Vagina (tissue), 2 donors: ENCODE results near the gene ABCC1. TPM values are rescaled to one million over a fixed set of nuclear protein-coding genes. Genes with fewer than 3 reads are reported as not detected.

Experiments used
- DNase-seq, 2 donors: peaks; one replicate each; pipeline ENCODE4 v3.0.0-alpha.2; 2017; ENCODE audit errors: extremely low spot score in 2 of 2
- H3K27ac ChIP-seq: fragments of 200-600 bp; sonication (generic); one replicate; pipeline ENCODE4 v1.5.1; 2019
- H3K27me3 ChIP-seq: fragments of 200-600 bp; sonication (generic); one replicate; pipeline ENCODE4 v1.5.1; 2019
- H3K36me3 ChIP-seq, 2 donors: fragments of 200-600 bp; sonication (generic); one replicate each; pipeline ENCODE4 v1.5.1; 2017 to 2019
- H3K4me1 ChIP-seq: fragments of 200-600 bp; sonication (generic); one replicate; pipeline ENCODE4 v1.5.1; 2019
- H3K4me3 ChIP-seq, 2 donors: fragments of 200-600 bp; sonication (generic); 1 replicate in 1 of 2; 2 replicates in 1 of 2; pipeline ENCODE4 v1.5.1; 2016 to 2019
- H3K9me3 ChIP-seq: fragments of 200-600 bp; sonication (generic); one replicate; pipeline ENCODE4 v1.5.1; 2019
- CTCF ChIP-seq, 3 experiments: fragments of 450-650 bp in 2 of 3; fragments of 200-600 bp in 1 of 3; sonication (generic) in 1 of 3; IDR thresholded peaks; one replicate each; pipeline ENCODE4 v1.5.1; 2017 to 2019; ENCODE audit warnings: antibody characterized with exemption in 3 of 3, mild to moderate bottlenecking in 2 of 3, moderate library complexity in 2 of 3
- POLR2A ChIP-seq, 2 donors: fragments of 450-650 bp; IDR thresholded peaks; one replicate each; pipeline ENCODE4 v1.6.1; 2017; ENCODE audit warnings: antibody characterized with exemption in 2 of 2, mild to moderate bottlenecking in 2 of 2, moderate library complexity in 2 of 2
- POLR2AphosphoS5 ChIP-seq, 2 donors: sonication (generic); formaldehyde crosslinking; IDR thresholded peaks; one replicate each; pipeline ENCODE4 v1.9.0; 2017; ENCODE audit warnings: antibody characterized with exemption in 2 of 2, mild to moderate bottlenecking in 2 of 2, low read depth in 1 of 2; ENCODE audit not compliant: insufficient read depth in 1 of 2
- intact Hi-C: fragments of 100-400 bp; cut with DNase I; formaldehyde crosslinking; loops from one replicate; pipeline ENCODE4 v1.15.1; 2023
- total RNA-seq: library from RNA; depleted of rRNA; stranded (reverse); fragments of >200 nt; gene quantifications from one replicate; pipeline ENCODE4 v1.2.3, GENCODE V29; 2016

ABCC1 gene
- total RNA-seq, 1 donor from 2014 or later: 47.9 TPM

GRCh38 chr16:15988268-15989013, 39.0 kb downstream of the ABCC1 start:
- intact Hi-C loops: no loop called here
- Histone ChIP-seq H3K4me1 (peaks cover 31% of the 10 kb centered on the region), H3K27ac (no peak overlapping the region)

GRCh38 chr16:15990902-15991301, 41.5 kb downstream of the ABCC1 start:
- intact Hi-C loops: no loop called here
- no peak overlapping the region for H3K27ac ChIP-seq
- no peaks in the 10 kb centered on the region for H3K36me3 ChIP-seq
- DNase-seq: no peak
- TF ChIP-seq POLR2A (IDR thresholded peaks at IDR 0.05) (no peak), CTCF (IDR thresholded peaks at IDR 0.05) (no peak), POLR2AphosphoS5 (IDR thresholded peaks at IDR 0.05; ENCODE audit: insufficient read depth in 1 of 2, low read depth in 1 of 2) (no peak)
- no peaks in the 10 kb centered on the region for H3K27me3 ChIP-seq
- H3K9me3 ChIP-seq: no peaks in the 10 kb centered on the region
- H3K4me3 ChIP-seq: no peak overlapping the region
- peaks cover 42% of the 10 kb centered on the region for H3K4me1 ChIP-seq

More at GRCh38 chr16:15988268-15989013, 39.0 kb downstream of the ABCC1 start:
- TF ChIP-seq POLR2AphosphoS5 (IDR thresholded peaks at IDR 0.05; ENCODE audit: insufficient read depth in 1 of 2, low read depth in 1 of 2): no peak
- Histone ChIP-seq H3K4me3 (no peak overlapping the region), H3K9me3 (no peaks in the 10 kb centered on the region), H3K36me3 (no peaks in the 10 kb centered on the region), H3K27me3 (no peaks in the 10 kb centered on the region)
- DNase-seq: no peak

DNA sequence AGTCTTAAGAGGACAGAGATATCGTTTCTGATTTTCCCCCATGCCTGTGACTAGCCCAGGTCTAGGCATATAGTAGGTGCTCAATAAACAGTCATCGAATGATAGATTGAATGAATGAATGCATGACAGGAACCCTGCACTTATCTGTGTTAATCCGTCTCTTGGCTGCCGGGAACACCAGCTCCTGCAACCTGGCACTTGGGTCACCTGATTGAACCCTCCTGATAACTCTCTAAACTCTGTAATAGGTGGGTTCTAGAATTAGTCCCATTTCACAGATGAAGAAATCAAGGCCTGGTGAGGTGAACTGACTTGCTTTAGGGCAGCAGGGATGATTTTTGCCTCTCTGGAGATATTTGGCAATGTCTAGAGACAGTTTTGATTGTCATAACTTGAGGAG, 43.7 kb downstream of the ABCC1 start:
- H3K9me3 ChIP-seq: no peaks in the 10 kb centered on the region
- H3K4me1 ChIP-seq: peaks cover 52% of the 10 kb centered on the region
- H3K27ac ChIP-seq: no peak overlapping the region
- intact Hi-C loops: no loop called here
- DNase-seq: no peak
- H3K36me3 ChIP-seq: no peaks in the 10 kb centered on the region
- no peak overlapping the region for H3K4me3 ChIP-seq
- no peaks in the 10 kb centered on the region for H3K27me3 ChIP-seq
- TF ChIP-seq CTCF (IDR thresholded peaks at IDR 0.05) (no peak), POLR2AphosphoS5 (IDR thresholded peaks at IDR 0.05; ENCODE audit: insufficient read depth in 1 of 2, low read depth in 1 of 2) (no peak), POLR2A (IDR thresholded peaks at IDR 0.05) (no peak)

- intact Hi-C loops: no loop called here
- Histone ChIP-seq H3K4me3 (no peak overlapping the region), H3K27ac (peak overlapping the region; percentile 37), H3K4me1 (peaks cover 52% of the 10 kb centered on the region), H3K36me3 (no peaks in the 10 kb centered on the region), H3K9me3 (no peaks in the 10 kb centered on the region), H3K27me3 (no peaks in the 10 kb centered on the region)
- TF ChIP-seq POLR2AphosphoS5 (IDR thresholded peaks at IDR 0.05; ENCODE audit: insufficient read depth in 1 of 2, low read depth in 1 of 2): no peak
- no peak for TF ChIP-seq CTCF (IDR thresholded peaks at IDR 0.05)
- no peak for TF ChIP-seq POLR2A (IDR thresholded peaks at IDR 0.05)
- no peak for DNase-seq
These were observed 44.1 kb downstream of the ABCC1 start for GRCh38 chr16:15993541-15993940.

GRCh38 chr16:15993946-15994665, 44.7 kb downstream of the ABCC1 start:
- Histone ChIP-seq H3K4me3 (no peak overlapping the region), H3K36me3 (no peaks in the 10 kb centered on the region), H3K9me3 (no peaks in the 10 kb centered on the region), H3K27ac (peak overlapping the region; percentile 37), H3K27me3 (no peaks in the 10 kb centered on the region), H3K4me1 (peaks cover 52% of the 10 kb centered on the region)
- TF ChIP-seq POLR2A (IDR thresholded peaks at IDR 0.05) (no peak), CTCF (IDR thresholded peaks at IDR 0.05) (no peak), POLR2AphosphoS5 (IDR thresholded peaks at IDR 0.05; ENCODE audit: insufficient read depth in 1 of 2, low read depth in 1 of 2) (no peak)
- no peak for DNase-seq
- intact Hi-C loops: no loop called here
